ENCODE results near the gene SHB. TPM values are rescaled to one million over a fixed set of nuclear protein-coding genes. Genes with fewer than 3 reads are reported as not detected.

The SHB gene
- total RNA-seq, 1 experiment from 2014 or later = 56.4 TPM

- H3K4me1 ChIP-seq (ENCODE audit: insufficient read depth, low read length) = peaks cover 21% of the 10 kb centered on the region
- no peaks in the 10 kb centered on the region for H3K9me2 ChIP-seq (replicated peaks; ENCODE audit: low read length)
- no peaks in the 10 kb centered on the region for H3F3A ChIP-seq (ENCODE audit: low read length, unreplicated experiment)
- H3K27me3 ChIP-seq (ENCODE audit: low read length) = no peaks in the 10 kb centered on the region
- H4K20me1 ChIP-seq (ENCODE audit: low read length) = peaks cover 80% of the 10 kb centered on the region
- ChIA-PET POLR2A (ENCODE audit: unreplicated experiment) (no interaction called here), CTCF (no interaction called here)
- intact Hi-C loops (cut with micrococcal nuclease) = no loop called here
- no peak overlapping the region for H3K27ac ChIP-seq (ENCODE audit: low read length)
- H3K4me2 ChIP-seq (ENCODE audit: low read length) = no peak overlapping the region
- H3K9me3 ChIP-seq (ENCODE audit: low read length) = no peaks in the 10 kb centered on the region
- DNase-seq (no peak), ATAC-seq (no peak)
- no TSS peak for BruUV-seq (replicated peaks)
- TF ChIP-seq, protein P1, sequence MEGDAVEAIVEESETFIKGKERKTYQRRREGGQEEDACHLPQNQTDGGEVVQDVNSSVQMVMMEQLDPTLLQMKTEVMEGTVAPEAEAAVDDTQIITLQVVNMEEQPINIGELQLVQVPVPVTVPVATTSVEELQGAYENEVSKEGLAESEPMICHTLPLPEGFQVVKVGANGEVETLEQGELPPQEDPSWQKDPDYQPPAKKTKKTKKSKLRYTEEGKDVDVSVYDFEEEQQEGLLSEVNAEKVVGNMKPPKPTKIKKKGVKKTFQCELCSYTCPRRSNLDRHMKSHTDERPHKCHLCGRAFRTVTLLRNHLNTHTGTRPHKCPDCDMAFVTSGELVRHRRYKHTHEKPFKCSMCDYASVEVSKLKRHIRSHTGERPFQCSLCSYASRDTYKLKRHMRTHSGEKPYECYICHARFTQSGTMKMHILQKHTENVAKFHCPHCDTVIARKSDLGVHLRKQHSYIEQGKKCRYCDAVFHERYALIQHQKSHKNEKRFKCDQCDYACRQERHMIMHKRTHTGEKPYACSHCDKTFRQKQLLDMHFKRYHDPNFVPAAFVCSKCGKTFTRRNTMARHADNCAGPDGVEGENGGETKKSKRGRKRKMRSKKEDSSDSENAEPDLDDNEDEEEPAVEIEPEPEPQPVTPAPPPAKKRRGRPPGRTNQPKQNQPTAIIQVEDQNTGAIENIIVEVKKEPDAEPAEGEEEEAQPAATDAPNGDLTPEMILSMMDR (conservative IDR thresholded peaks at IDR 0.05; ENCODE audit: low read depth, low read length) = no peak
- TF ChIP-seq EZH2phosphoT487 (IDR thresholded peaks at IDR 0.05; ENCODE audit: borderline replicate concordance, low read length) (no peak), EZH2 (IDR thresholded peaks at IDR 0.05; ENCODE audit: low read length, unreplicated experiment) (no peak)
- H3K9ac ChIP-seq (ENCODE audit: low read length) = no peak overlapping the region
- no peak overlapping the region for H3K4me3 ChIP-seq (ENCODE audit: low read length)
- H3K36me3 ChIP-seq (ENCODE audit: low read depth, low read length) = peaks cover 31% of the 10 kb centered on the region
- H3K79me2 ChIP-seq (ENCODE audit: low read length) = peaks cover 99% of the 10 kb centered on the region
- H2AFZ ChIP-seq (ENCODE audit: low read length) = no peak overlapping the region
These were observed 10.4 kb downstream of the SHB start for GRCh38 chr9:38058452-38059232.

DNA sequence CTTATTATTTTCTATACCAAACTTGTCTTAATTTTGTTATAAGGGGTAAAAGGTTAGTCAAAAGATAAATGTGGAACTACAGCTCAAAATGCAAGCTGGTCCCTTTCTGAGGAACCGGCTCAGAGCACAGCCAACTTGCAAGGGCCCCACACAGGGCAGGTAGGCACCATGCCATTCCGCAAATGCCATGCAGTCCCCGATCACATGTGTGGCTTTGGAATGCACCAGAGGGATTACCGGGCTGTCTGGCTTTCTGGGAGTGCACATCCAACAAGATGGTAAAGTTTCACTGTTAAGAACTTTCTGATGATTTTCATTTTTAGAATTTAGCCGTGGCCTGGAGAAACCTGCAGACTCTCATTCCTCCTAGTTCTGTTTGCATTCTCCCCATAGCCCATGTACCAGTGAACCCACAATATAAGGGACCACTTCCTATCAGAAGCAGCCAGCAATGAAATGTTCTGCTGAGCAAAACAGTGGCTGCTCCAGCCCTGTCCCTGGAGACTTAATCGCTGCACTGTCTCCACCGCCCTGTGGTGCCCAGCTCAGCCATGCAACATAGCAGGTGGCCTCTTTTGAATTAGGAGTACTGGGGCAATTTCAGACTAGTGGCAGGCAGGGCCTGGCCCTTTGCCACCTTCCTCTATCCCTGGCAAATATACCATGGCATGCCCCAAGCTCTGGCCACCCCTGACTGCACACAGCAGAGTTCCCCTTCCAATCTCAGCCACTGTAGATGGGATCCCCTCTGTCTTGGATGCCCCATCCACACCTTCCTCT, 11.4 kb downstream of the SHB start:
- H3K36me3 ChIP-seq (ENCODE audit: low read depth, low read length) = peaks cover 31% of the 10 kb centered on the region
- ChIA-PET CTCF (no interaction called here), POLR2A (ENCODE audit: unreplicated experiment) (no interaction called here)
- H2AFZ ChIP-seq (ENCODE audit: low read length) = no peak overlapping the region
- H3K27ac ChIP-seq (ENCODE audit: low read length) = no peak overlapping the region
- TF ChIP-seq EZH2 (IDR thresholded peaks at IDR 0.05; ENCODE audit: low read length, unreplicated experiment) = no peak
- no peak for TF ChIP-seq EZH2phosphoT487 (IDR thresholded peaks at IDR 0.05; ENCODE audit: borderline replicate concordance, low read length)
- TF ChIP-seq, protein P1 (conservative IDR thresholded peaks at IDR 0.05; ENCODE audit: low read depth, low read length) = no peak
- peaks cover 99% of the 10 kb centered on the region for H3K79me2 ChIP-seq (ENCODE audit: low read length)
- H4K20me1 ChIP-seq (ENCODE audit: low read length) = peaks cover 73% of the 10 kb centered on the region
- DNase-seq (no peak), ATAC-seq (no peak)
- no peak overlapping the region for H3K4me3 ChIP-seq (ENCODE audit: low read length)
- no peaks in the 10 kb centered on the region for H3F3A ChIP-seq (ENCODE audit: low read length, unreplicated experiment)
- no peaks in the 10 kb centered on the region for H3K27me3 ChIP-seq (ENCODE audit: low read length)
- H3K4me1 ChIP-seq (ENCODE audit: insufficient read depth, low read length) = peaks cover 11% of the 10 kb centered on the region
- H3K4me2 ChIP-seq (ENCODE audit: low read length) = no peak overlapping the region
- no peaks in the 10 kb centered on the region for H3K9me3 ChIP-seq (ENCODE audit: low read length)
- H3K9ac ChIP-seq (ENCODE audit: low read length) = no peak overlapping the region
- intact Hi-C loops (cut with micrococcal nuclease) = no loop called here
- no TSS peak for BruUV-seq (replicated peaks)
- H3K9me2 ChIP-seq (replicated peaks; ENCODE audit: low read length) = no peaks in the 10 kb centered on the region
